Measurements from ENCODE around the gene ZNF668. TPM values are rescaled to one million over a fixed set of nuclear protein-coding genes. Genes with fewer than 3 reads are reported as not detected.

The ZNF668 gene
- total RNA-seq: 10 to 100 TPM in 1 of 2 donors, 1 to 10 TPM in 1; 4.0 to 13.2 TPM
- 10 to 100 TPM; 10.7 TPM for polyA plus RNA-seq
- long read RNA-seq, donor 1, partial matches to known transcripts: 6 of 10 reads
- long read RNA-seq, donor 1, other reads (novel, unspliced or antisense): 0 of 10 reads
- long read RNA-seq, donor 2, partial matches to known transcripts: 20 of 21 reads
- long read RNA-seq, donor 2, other reads (novel, unspliced or antisense): 0 of 21 reads
- long read RNA-seq, donor 3: 0 reads
- long read RNA-seq, donor 4: 0 reads
- long read RNA-seq, donor 5, transcript ZNF668-201 (3 exons, 2,762 nt): major isoform, 5 of 5 reads
- long read RNA-seq, donor 5, partial matches to known transcripts: 0 of 5 reads
- long read RNA-seq, donor 5, other reads (novel, unspliced or antisense): 0 of 5 reads

DNA sequence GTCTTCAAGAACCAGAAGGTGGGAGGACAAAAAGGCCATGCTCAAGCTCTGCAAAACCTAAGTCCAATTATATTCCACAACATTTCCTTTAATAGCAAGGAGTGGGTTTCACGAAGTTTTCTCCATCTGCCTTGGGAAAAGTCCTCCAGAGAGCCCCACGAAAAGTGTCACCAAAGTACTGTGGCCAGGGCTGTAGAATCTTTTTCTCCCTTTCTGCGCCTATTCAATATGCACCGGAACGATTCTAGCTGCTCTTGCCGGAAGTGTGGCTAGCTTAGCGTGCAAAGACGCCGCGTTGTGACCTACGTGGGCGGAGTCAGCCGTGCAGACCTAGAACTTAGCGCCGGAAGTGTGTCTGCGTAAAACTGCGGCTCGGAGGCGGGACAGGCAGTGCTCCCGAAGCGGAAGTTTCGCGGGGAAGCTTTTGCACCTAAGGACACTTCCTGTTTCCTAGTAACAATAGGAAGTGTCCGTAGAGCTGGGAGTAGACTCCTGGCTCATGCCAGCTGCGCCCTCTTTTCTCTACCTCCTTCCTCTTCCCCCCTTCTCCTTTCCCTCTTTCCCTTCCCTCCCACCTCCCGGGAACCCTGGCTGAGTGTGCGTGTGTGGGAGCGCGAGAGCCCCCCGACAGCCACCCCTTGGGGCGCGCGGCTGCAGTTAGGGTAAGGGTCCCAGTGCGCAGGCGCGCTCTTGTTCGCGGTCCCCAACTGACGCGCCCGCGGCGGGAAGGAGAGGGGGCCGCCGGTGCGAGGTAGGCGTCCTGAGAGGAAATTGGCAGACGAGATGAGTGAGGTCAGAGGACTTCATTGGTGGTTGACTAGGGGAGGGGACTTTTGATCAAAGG is at the start of gene ZNF668, which contains the start of gene ZNF646:
Gene ZNF668 (minus strand): TSS at position 271 of the 844 bp plus-strand sequence. CDS start 9,781 bp downstream, outside the sequence.
Gene ZNF646 (plus strand): TSS at position 453 of the 844 bp plus-strand sequence. CDS start 1,903 bp downstream, outside the sequence.
- peak; percentile 89 for ATAC-seq (ENCODE audit: insufficient read depth, low FRiP score)
- H3K27me3 ChIP-seq (ENCODE audit: control insufficient read depth in 3 of 3, insufficient read depth in 3 of 3, low read length in 2 of 3): no peaks in the 10 kb centered on the region

DNA sequence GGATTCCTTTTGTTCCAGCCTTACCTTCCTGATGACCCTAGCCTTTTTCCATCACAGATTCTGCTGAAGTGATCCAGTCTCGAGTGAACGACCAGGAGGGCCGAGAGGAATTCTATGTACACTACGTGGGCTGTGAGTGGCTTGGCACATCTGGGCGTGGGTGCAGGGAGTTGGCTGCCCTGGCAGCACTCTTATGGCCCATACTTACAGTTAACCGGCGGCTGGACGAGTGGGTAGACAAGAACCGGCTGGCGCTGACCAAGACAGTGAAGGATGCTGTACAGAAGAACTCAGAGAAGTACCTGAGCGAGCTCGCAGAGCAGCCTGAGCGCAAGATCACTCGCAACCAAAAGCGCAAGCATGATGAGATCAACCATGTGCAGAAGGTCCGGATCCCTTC is 46.1 kb upstream of the ZNF668 start:
- Histone ChIP-seq H3K27ac (ENCODE audit: low read depth in 1 of 2, low read length in 1 of 2) (peak overlapping the region; percentile 13 to 99), H3K9ac (ENCODE audit: insufficient read depth in 1 of 2, low read length in 2 of 2) (no peak overlapping the region), H3K27me3 (ENCODE audit: control insufficient read depth in 3 of 3, insufficient read depth in 3 of 3, low read length in 2 of 3) (no peaks in the 10 kb centered on the region), H3K9me3 (ENCODE audit: control insufficient read depth in 4 of 4, insufficient read depth in 3 of 4, low read length in 3 of 4) (no peaks in the 10 kb centered on the region), H3K4me3 (no peak overlapping the region), H3K36me3 (ENCODE audit: control insufficient read depth in 4 of 4, insufficient read depth in 4 of 4, low read length in 4 of 4) (peaks cover 19 to 34% (median 20%) of the 10 kb centered on the region in 4 donors), H3K4me1 (ENCODE audit: control insufficient read depth in 5 of 5, insufficient read depth in 5 of 5, low read length in 5 of 5) (peaks cover 2 to 10% (median 7%) of the 10 kb centered on the region in 5 donors)
- 86 to 93% methylated on average over 16 of the region's 16 CpGs for WGBS, 2 donors
- TF ChIP-seq, protein P1, sequence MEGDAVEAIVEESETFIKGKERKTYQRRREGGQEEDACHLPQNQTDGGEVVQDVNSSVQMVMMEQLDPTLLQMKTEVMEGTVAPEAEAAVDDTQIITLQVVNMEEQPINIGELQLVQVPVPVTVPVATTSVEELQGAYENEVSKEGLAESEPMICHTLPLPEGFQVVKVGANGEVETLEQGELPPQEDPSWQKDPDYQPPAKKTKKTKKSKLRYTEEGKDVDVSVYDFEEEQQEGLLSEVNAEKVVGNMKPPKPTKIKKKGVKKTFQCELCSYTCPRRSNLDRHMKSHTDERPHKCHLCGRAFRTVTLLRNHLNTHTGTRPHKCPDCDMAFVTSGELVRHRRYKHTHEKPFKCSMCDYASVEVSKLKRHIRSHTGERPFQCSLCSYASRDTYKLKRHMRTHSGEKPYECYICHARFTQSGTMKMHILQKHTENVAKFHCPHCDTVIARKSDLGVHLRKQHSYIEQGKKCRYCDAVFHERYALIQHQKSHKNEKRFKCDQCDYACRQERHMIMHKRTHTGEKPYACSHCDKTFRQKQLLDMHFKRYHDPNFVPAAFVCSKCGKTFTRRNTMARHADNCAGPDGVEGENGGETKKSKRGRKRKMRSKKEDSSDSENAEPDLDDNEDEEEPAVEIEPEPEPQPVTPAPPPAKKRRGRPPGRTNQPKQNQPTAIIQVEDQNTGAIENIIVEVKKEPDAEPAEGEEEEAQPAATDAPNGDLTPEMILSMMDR (IDR thresholded peaks at IDR 0.05; ENCODE audit: control extremely low read depth, extremely low read depth): no peak
- ATAC-seq (ENCODE audit: insufficient read depth, low FRiP score) (no peak), DNase-seq (no peak)

More for the DNA sequence above, at the start of gene ZNF668, which contains the start of gene ZNF646:
- peak within 1 kb of the TSS; percentile 96 to 97 for H3K27ac ChIP-seq (ENCODE audit: low read depth in 1 of 2, low read length in 1 of 2)
- TF ChIP-seq, protein P1 (IDR thresholded peaks at IDR 0.05; ENCODE audit: control extremely low read depth, extremely low read depth): no peak
- 0% methylated on average over 48 of the region's 48 CpGs for WGBS, 2 donors
- peak within 1 kb of the TSS; percentile 69 for H3K4me3 ChIP-seq
- H3K4me1 ChIP-seq (ENCODE audit: control insufficient read depth in 5 of 5, insufficient read depth in 5 of 5, low read length in 5 of 5): peaks cover 7 to 19% (median 9%) of the 10 kb centered on the region in 5 donors
- peak; percentile 99 to 100 (median 99) for DNase-seq
- H3K36me3 ChIP-seq (ENCODE audit: control insufficient read depth in 4 of 4, insufficient read depth in 4 of 4, low read length in 4 of 4): peaks cover 5 to 32% (median 21%) of the 10 kb centered on the region in 4 donors
- peak within 1 kb of the TSS; percentile 88 to 93 for H3K9ac ChIP-seq (ENCODE audit: insufficient read depth in 1 of 2, low read length in 2 of 2)
- H3K9me3 ChIP-seq (ENCODE audit: control insufficient read depth in 4 of 4, insufficient read depth in 3 of 4, low read length in 3 of 4): no peaks in the 10 kb centered on the region

DNA sequence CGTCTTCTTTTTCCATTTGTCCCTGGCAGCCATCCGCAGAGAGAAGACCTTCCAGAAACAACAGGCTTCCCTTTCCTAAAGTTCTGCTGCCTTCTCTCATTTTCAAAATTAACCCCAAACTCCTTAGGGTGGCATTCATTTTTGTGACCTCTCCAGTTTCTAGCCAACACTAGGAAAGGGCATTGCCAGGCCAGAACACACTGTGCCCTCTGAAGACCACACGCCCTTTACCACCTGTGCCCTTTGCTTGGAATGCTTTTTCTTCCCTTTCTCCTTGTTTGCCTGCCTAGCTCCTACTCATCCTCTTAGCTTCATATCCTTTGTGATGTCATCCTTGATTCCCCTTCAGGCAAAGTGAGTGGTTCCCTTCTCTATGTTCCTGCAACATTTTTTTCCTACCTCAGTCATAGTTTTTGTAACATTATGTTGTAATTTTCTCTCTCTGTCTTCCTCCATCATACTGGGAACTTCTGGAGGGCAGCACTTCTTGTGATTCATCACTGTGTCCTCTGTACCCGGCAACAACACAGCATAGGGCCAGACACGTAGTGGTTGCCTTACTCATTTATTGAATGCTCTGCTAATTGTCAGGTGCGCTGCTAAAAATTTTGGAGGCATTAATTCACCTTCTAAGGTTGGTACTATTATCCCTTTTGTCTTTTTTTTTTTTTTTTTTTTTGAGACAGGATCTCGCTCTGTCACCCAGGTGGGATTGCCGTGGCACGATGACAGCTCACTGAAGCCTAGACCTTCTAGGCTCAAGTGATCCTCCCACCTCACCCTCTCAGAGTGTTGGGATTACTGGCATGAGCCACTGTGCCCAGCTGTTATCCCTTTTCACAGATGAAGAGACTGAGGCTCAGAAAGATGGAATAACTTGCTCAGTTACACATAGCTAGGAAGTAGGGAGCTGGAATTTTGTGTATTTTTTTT is 44.4 kb upstream of the ZNF668 start:
- ATAC-seq (ENCODE audit: insufficient read depth, low FRiP score) (peak; percentile 21), DNase-seq (no peak)
- H3K27me3 ChIP-seq (ENCODE audit: control insufficient read depth in 3 of 3, insufficient read depth in 3 of 3, low read length in 2 of 3): no peaks in the 10 kb centered on the region

More for the DNA sequence above, 44.4 kb upstream of the ZNF668 start:
- WGBS, 2 donors: 51 to 58% methylated on average over 9 of the region's 9 CpGs
- Histone ChIP-seq H3K27ac (ENCODE audit: low read depth in 1 of 2, low read length in 1 of 2) (peak overlapping the region; percentile 98 to 99), H3K36me3 (ENCODE audit: control insufficient read depth in 4 of 4, insufficient read depth in 4 of 4, low read length in 4 of 4) (peaks cover 19 to 29% (median 20%) of the 10 kb centered on the region in 4 donors), H3K9me3 (ENCODE audit: control insufficient read depth in 4 of 4, insufficient read depth in 3 of 4, low read length in 3 of 4) (no peaks in the 10 kb centered on the region), H3K4me1 (ENCODE audit: control insufficient read depth in 5 of 5, insufficient read depth in 5 of 5, low read length in 5 of 5) (peaks cover 2 to 10% (median 7%) of the 10 kb centered on the region in 5 donors), H3K4me3 (peak overlapping the region; percentile 24), H3K9ac (ENCODE audit: insufficient read depth in 1 of 2, low read length in 2 of 2) (peak overlapping the region; percentile 58 to 91)
- TF ChIP-seq, protein P1 (IDR thresholded peaks at IDR 0.05; ENCODE audit: control extremely low read depth, extremely low read depth): no peak
